ENCODE measurements around the gene SPTB. TPM values are rescaled to one million over a fixed set of nuclear protein-coding genes. Genes with fewer than 3 reads are reported as not detected.
A peak's percentile ranks its signal among the peaks of the same experiment; 100 is the strongest.
"Not testable (repeated sequence)": the region's sequence is repeated elsewhere in the genome, so short reads cannot be mapped to it uniquely, and the experiment has no call there.

SPTB gene
- total RNA-seq, 1 experiment from 2014 or later: 0.13 TPM

DNA sequence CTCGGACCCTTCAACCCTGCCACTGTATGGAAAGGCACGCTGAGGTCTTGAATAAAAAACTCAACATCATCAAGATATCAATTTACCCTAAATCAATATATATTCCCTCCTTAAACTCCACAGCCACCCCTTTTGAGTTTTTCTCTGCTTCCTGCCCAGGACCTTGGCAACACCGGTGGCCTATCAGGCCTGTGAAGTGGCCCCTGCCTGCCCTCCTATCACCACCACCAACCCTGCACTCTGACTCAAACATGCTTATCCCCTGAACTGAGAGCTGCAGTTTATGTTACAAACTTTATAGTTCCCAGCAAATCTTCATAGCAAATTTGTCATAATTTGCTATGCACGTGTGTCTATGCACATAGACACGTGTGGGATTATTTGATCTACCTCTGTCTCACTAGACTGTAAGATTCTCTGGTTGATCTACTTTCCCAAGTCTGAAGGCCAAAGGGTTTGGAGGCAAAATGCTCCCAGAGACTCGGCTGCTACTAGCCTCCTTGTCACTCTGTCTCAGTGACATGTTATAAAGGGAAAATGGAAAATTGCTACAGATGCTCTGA lies 63.4 kb downstream of the SPTB start:
- Histone ChIP-seq H3K9me3 (no peaks in the 10 kb centered on the region), H3K36me3 (no peaks in the 10 kb centered on the region), H3K4me3 (no peak overlapping the region), H3K27me3 (no peaks in the 10 kb centered on the region)
- no peak for DNase-seq

DNA sequence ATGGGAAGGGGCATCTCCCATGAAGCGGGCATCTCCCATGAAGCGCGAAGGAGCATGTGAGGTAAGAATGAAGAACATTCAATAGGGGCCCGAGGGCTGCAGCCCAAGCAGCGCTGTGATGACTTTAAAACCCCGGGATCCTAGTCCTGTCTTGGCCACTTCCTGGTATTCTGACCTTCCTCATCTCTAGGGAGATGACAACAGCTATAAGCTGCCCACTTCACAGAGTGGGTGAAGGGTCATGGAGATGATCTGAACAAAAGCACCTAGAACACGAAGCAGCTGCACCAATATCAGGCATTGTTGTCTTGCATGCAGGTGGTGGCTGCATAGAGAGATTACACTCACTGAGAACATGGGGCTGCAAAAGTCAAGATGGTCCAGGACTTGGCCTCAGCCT lies 64.5 kb downstream of the SPTB start:
- Histone ChIP-seq H3K9me3 (no peaks in the 10 kb centered on the region), H3K27me3 (no peaks in the 10 kb centered on the region)

GRCh38 chr14:64812412-64812811 lies 67.3 kb downstream of the SPTB start:
- H3K4me3 ChIP-seq: no peak overlapping the region
- H3K27me3 ChIP-seq: no peaks in the 10 kb centered on the region
- H3K9me3 ChIP-seq: no peaks in the 10 kb centered on the region
- no peak for DNase-seq
- no peaks in the 10 kb centered on the region for H3K36me3 ChIP-seq

More for the DNA sequence above, 64.5 kb downstream of the SPTB start:
- no peaks in the 10 kb centered on the region for H3K36me3 ChIP-seq
- no peak for DNase-seq
- no peak overlapping the region for H3K4me3 ChIP-seq

DNA sequence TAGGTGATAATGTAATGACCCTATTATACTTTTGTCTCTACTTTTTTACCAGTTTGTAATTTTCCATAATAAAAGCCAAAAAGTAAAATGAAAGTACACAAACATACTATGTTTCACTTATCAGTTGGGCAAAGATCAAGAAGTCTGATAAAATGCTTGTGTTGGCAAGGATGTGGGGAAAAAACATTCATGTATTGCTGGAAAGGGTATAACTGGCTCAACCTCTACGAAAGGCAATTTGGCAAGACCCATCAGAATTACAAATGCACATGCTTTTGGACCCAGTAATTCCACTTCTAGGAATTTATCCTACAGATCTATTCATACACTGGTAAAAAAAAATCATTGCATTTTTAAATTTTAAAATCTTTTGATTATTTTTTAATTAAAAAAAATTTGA lies 68.0 kb downstream of the SPTB start:
- no peaks in the 10 kb centered on the region for H3K9me3 ChIP-seq
- DNase-seq: no peak
- no peaks in the 10 kb centered on the region for H3K27me3 ChIP-seq
- H3K36me3 ChIP-seq: no peaks in the 10 kb centered on the region
- H3K4me3 ChIP-seq: no peak overlapping the region

DNA sequence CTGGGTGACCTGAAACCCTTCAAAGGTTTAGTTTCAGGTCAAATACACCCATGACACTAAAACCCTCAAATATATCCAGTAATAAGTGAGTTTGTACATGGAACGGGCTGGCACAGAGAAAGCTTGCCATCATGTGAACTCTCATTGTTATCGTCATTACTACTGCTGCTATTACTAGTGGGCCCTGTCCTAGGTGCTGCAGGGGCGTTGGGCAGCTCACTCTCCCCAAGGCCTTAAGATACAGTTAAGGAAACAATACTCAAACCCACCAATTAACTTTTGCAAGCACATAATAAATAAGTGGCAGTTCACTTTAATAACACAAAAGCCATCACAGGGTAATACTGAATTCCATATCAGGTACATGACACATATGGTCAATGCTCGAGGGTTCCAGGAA lies 71.3 kb downstream of the SPTB start:
- H3K9me3 ChIP-seq: no peaks in the 10 kb centered on the region
- no peaks in the 10 kb centered on the region for H3K36me3 ChIP-seq
- no peak for DNase-seq
- H3K4me3 ChIP-seq: no peak overlapping the region
- no peaks in the 10 kb centered on the region for H3K27me3 ChIP-seq

DNA sequence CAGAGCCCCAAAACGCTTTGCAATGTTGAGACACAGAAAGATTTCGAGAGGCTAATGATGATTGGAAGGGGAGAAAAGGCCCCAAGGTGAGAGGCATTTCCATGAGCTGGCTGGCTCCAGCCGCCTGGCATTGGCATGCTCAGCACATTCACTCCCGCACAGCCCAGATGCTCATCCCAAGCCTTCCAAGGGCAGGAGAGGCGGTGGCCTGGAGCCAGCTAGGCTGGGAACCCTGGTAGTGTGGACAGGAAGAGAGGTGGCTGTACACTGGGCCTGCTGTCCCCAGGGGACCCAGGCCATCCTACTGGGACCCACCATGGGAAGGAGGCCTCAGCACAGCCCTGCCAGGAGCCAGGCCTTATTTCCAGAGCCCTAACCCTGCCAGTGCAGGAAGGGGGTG lies 72.2 kb downstream of the SPTB start:
- peak; percentile 21 for DNase-seq
- H3K4me3 ChIP-seq: no peak overlapping the region
- no peaks in the 10 kb centered on the region for H3K27me3 ChIP-seq
- H3K9me3 ChIP-seq: no peaks in the 10 kb centered on the region
- H3K36me3 ChIP-seq: no peaks in the 10 kb centered on the region

DNA sequence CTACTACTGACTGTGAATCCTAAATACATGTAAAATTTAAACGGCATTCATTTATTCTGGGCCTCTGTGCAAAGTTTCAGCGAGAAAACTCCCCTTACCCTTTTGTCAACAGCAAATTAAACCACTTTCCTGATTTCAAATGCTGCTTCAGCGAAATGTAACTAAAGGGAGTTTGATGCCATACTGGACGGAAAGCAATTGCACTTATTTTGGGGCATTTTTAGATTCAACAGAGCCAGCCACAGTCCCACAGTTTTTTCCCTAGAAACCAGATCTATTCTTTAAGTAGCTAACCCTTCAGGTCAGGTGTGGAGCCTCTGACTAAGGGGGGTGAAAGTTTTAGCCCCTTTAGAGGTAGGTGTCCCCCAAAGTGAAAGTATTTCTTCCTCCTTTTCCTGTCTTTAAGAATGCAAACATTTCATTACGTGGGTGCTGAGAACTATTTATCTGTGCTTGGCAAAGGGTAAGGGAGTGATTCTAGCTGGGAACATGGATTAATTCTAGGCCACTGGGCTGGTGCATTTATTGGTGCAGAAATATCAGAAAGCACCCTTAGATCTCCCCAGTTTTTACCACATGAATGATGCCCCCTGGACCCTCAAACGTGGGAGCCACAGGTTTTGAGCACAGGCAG lies 72.7 kb downstream of the SPTB start:
- no peak for DNase-seq
- H3K9me3 ChIP-seq: no peaks in the 10 kb centered on the region
- no peaks in the 10 kb centered on the region for H3K27me3 ChIP-seq
- H3K4me3 ChIP-seq: no peak overlapping the region
- H3K36me3 ChIP-seq: no peaks in the 10 kb centered on the region

DNA sequence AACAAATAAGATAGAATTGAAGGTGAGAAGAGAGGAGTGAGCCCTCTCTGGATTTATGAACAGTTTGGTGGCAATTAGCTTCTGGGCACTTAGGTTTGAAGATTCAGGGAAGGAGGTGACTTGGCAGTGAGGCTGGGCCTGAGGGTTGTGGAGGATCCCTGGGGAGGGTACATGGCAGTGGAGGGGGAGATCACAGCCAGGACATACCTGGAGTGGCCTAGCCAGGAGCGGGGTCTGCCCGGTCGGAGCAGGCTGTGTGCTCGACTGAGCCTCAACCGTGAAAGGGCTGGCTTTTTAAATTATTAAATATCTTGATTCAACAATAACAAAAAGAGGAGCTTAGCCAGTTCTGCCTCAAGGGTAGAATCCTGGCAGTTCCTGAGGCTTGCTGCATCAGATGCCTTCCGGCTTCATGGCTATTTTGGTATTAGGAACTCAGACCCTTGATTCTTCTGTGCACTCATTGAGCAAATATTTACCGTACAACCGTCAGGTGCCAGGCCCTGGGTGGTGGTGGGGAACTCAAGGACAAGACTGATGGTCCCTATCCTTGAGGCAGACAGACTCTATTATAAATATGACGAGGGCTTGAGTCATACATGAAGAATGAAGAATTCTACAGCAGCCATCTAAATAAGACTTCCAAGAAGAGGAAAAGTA lies 73.4 kb downstream of the SPTB start:
- peak; percentile 85 for DNase-seq
- Histone ChIP-seq H3K9me3 (no peaks in the 10 kb centered on the region), H3K27me3 (no peaks in the 10 kb centered on the region), H3K4me3 (no peak overlapping the region), H3K36me3 (no peaks in the 10 kb centered on the region)

- H3K27me3 ChIP-seq, H3K36me3 ChIP-seq, H3K9me3 ChIP-seq, H3K4me3 ChIP-seq, DNase-seq: not testable (repeated sequence)
Observed at GRCh38 chr14:64805646-64806045, 74.1 kb downstream of the SPTB start.

DNA sequence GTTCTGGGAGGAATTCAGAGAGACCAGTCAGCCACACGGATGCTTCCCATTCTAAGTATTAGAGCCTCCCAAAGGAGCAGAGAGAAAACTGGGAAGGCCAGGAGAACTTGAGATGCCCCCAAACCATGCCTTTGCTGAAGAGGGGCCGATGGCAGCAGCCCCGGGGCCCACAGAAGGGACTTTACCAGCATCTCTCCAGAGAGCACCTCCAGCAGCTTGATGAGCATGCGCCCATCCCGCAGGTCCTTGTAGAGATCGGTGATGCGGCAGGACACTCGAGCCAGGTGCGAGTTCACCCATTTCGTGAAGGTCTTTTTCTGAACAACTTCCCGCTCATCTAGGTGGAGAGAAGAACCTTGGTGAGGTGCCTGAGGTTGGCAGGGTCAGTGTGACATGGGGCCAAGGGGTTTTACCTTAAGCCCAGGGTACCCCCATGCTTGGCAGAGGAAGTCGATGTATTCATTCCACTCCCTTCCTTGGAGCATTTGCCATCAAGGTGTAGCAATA lies 74.9 kb downstream of the SPTB start:
- no peaks in the 10 kb centered on the region for H3K36me3 ChIP-seq
- H3K27me3 ChIP-seq: no peaks in the 10 kb centered on the region
- no peak overlapping the region for H3K4me3 ChIP-seq
- no peaks in the 10 kb centered on the region for H3K9me3 ChIP-seq
- DNase-seq: no peak

- Histone ChIP-seq H3K27me3 (no peaks in the 10 kb centered on the region), H3K4me3 (no peak overlapping the region), H3K9me3 (no peaks in the 10 kb centered on the region), H3K36me3 (no peaks in the 10 kb centered on the region)
- DNase-seq: no peak
Observed at GRCh38 chr14:64801800-64802199, 77.9 kb downstream of the SPTB start.

DNA sequence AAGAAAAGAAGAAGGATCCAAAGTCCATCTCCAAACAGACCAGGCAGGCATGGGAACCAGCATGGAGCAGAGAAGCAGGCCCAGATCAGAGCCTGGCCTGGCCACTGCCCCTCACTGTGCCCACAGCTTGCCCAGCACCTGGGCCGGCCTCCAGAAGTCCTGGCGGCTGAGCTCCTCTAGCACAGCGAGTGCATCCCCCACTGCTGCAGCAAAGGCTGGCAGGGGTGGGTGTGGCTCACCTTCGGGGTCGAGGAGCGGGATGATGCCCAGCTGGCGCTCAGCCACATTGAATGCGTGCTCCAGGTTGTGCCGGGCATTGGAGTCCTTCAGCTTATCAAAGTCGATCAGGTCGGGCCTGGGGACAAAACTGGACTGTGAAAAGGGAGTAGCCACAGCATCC lies 78.7 kb downstream of the SPTB start:
- DNase-seq: no peak
- Histone ChIP-seq H3K9me3 (no peaks in the 10 kb centered on the region), H3K27me3 (no peaks in the 10 kb centered on the region), H3K4me3 (no peak overlapping the region), H3K36me3 (no peaks in the 10 kb centered on the region)

DNA sequence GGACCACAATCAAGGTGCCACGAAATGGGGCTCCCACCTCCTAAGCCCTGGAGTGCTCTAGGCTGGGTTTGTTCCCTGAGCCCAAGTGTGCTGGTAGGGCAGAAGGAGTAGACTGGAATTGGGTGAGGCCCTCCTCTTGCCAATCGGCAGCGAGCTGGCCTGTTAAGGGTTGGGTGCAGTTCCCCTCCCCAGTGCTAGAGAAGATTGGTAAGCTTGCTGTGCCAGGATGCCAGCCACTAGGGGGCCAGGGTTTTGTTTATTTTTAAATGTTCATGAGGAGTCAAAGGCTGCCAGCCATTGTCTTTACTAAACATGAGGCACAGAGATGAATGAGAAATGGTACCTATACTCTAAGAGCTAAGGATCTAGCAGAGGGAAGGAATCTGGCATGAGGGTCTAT lies 79.7 kb downstream of the SPTB start:
- DNase-seq: peak; percentile 54
- Histone ChIP-seq H3K27me3 (no peaks in the 10 kb centered on the region), H3K4me3 (no peak overlapping the region), H3K9me3 (no peaks in the 10 kb centered on the region), H3K36me3 (no peaks in the 10 kb centered on the region)

- no peak overlapping the region for H3K4me3 ChIP-seq
- DNase-seq: no peak
- H3K27me3 ChIP-seq: no peaks in the 10 kb centered on the region
- H3K9me3 ChIP-seq: no peaks in the 10 kb centered on the region
- no peaks in the 10 kb centered on the region for H3K36me3 ChIP-seq
Observed at GRCh38 chr14:64799555-64799954, 80.2 kb downstream of the SPTB start.

- H3K36me3 ChIP-seq: no peaks in the 10 kb centered on the region
- no peak for DNase-seq
- H3K27me3 ChIP-seq: no peaks in the 10 kb centered on the region
- no peak overlapping the region for H3K4me3 ChIP-seq
- H3K9me3 ChIP-seq: no peaks in the 10 kb centered on the region
Observed at GRCh38 chr14:64796369-64796768, 83.3 kb downstream of the SPTB start.

DNA sequence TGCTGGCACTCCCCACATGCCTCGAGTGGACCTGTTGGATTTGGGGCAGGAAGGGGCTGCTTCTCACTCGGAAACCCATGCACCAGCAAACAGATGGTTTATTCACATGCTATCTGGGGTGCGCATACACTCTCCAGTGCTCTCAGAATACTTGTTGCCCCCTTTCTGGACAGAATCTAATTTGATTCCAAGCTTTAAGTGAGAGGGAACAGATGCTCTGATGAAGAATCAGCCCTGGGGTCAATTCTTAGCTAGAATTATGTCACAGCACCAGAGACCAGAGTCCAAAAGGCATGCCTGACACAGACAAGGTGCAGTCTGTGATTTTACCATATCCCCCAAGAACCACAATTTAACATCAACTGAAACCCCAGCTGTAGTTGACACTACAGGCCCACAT lies 83.8 kb downstream of the SPTB start:
- DNase-seq: no peak
- Histone ChIP-seq H3K9me3 (no peaks in the 10 kb centered on the region), H3K36me3 (no peaks in the 10 kb centered on the region), H3K4me3 (no peak overlapping the region), H3K27me3 (no peaks in the 10 kb centered on the region)

DNA sequence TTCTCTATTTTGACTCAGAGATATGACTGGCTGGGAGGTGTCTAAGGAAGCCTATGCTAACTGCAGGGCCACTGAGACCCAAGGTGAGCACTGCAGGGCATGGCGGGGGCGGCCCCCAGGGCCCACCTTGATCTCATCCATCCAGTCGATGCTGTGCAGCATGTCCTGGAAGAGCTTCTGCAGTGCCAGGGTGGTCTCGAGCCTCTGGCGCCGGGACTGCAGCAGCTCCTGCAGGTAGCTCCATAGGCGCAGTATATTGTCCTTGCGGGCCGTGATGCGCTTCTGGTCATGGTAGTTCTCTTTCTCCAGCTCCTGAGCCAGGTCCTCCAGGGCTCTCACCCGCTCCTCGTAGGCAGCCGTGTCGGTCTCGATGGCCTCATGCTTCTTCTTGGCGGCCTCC lies 84.5 kb downstream of the SPTB start:
- no peak overlapping the region for H3K4me3 ChIP-seq

More for the DNA sequence above, 84.5 kb downstream of the SPTB start:
- H3K9me3 ChIP-seq: no peaks in the 10 kb centered on the region
- no peaks in the 10 kb centered on the region for H3K36me3 ChIP-seq
- H3K27me3 ChIP-seq: no peaks in the 10 kb centered on the region
- no peak for DNase-seq
